Prostate gland (tissue), 2 donors: ENCODE measurements around the gene DMRTB1.

Experiments used
- POLR2A ChIP-seq: fragments of 450-650 bp; IDR thresholded peaks from one replicate; pipeline ENCODE4 v1.6.1; 2016; ENCODE audit warnings: antibody characterized with exemption, mild to moderate bottlenecking
- POLR2AphosphoS5 ChIP-seq: sonication (generic); formaldehyde crosslinking; IDR thresholded peaks from one replicate; pipeline ENCODE4 v1.6.1; 2017; ENCODE audit warnings: antibody characterized with exemption
- TF ChIP-seq, protein P1 (sequence below), 4 experiments: fragments of 200-600 bp in 2 of 4; fragments of 450-650 bp in 2 of 4; sonication (generic) in 2 of 4; IDR thresholded peaks; 1 replicate in 3 of 4; 2 replicates in 1 of 4; pipeline ENCODE4 v1.5.1; 2016 to 2019; ENCODE audit warnings: antibody characterized with exemption in 4 of 4, mild to moderate bottlenecking in 2 of 4, moderate library complexity in 2 of 4

DNA sequence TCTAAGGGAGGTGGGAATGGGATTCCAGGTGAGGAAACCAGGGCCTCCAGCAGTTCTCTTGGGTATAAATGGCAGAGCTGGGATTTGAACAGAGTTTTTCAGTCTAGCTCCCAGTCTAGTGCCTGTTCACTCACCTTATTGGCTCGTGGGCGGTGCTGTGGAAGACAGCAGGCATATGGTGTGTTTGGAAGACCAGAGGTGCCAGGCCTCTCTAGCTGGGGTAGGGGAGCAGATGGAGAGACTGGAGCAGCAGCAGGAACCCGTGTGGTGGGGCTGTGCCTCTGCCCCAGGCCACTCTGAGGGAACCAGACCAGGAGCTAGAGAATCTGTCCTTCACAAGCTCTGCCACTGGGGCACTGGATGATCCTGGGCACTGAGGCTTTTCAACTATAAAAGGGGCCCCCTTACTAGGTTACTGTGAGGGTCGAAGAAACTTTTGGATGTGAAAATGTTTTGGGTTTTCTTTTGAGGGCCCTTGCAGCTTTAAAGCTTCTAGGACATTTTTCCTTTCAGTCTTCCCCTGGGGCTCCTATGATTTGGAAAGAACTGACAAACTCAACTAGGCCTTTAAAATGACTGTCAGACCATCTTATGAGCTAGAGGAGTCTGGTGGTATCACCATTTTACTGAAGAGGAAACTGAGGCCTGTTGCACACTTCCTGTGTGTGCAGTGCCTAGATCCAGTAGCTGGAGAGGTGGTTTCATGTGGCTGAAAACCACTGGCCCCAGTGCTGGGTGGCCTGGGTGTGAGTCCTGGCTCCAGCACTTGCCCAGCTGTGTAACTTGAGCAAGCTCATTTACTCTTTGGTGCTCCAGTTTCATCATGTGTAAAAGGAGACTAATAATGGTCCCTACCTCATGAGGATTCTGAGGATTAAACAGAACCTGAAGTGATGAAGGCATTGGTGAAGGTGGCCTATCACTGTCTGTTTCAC lies 6.1 kb downstream of the DMRTB1 start:
- TF ChIP-seq, protein P1, sequence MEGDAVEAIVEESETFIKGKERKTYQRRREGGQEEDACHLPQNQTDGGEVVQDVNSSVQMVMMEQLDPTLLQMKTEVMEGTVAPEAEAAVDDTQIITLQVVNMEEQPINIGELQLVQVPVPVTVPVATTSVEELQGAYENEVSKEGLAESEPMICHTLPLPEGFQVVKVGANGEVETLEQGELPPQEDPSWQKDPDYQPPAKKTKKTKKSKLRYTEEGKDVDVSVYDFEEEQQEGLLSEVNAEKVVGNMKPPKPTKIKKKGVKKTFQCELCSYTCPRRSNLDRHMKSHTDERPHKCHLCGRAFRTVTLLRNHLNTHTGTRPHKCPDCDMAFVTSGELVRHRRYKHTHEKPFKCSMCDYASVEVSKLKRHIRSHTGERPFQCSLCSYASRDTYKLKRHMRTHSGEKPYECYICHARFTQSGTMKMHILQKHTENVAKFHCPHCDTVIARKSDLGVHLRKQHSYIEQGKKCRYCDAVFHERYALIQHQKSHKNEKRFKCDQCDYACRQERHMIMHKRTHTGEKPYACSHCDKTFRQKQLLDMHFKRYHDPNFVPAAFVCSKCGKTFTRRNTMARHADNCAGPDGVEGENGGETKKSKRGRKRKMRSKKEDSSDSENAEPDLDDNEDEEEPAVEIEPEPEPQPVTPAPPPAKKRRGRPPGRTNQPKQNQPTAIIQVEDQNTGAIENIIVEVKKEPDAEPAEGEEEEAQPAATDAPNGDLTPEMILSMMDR (IDR thresholded peaks at IDR 0.05): no peak
- TF ChIP-seq POLR2AphosphoS5 (no peak), POLR2A (no peak)
